Panc1 (cell line): ENCODE data around the gene GLS.

Experiments
- POLR2AphosphoS5 ChIP-seq: IDR thresholded peaks from 2 replicates; pipeline ENCODE4 v1.6.1; 2012; ENCODE audit warnings: mild to moderate bottlenecking, low read depth, low read length, moderate library complexity
- SIN3A ChIP-seq: IDR thresholded peaks from 2 replicates; pipeline ENCODE4 v1.6.1; 2012; ENCODE audit warnings: low read depth, mild to moderate bottlenecking, low read length, moderate library complexity, borderline replicate concordance; ENCODE audit not compliant: insufficient read depth
- TCF7L2 ChIP-seq: IDR thresholded peaks from 2 replicates; pipeline ENCODE4 v1.6.1; 2011; ENCODE audit warnings: mild to moderate bottlenecking, low read depth, low read length, inconsistent platforms
- TF ChIP-seq, protein P1 (sequence below), 2 experiments: IDR thresholded peaks; 2 replicates each; pipeline ENCODE4 v1.6.1; 2011 to 2012; ENCODE audit warnings: low read depth in 2 of 2, control low read depth in 1 of 2, low read length in 1 of 2, mild to moderate bottlenecking in 1 of 2, moderate library complexity in 1 of 2; ENCODE audit not compliant: insufficient read depth in 1 of 2
- TF ChIP-seq, protein P2 (sequence below): fragments of 450-650 bp; IDR thresholded peaks from 2 replicates; pipeline ENCODE4 v1.5.1; 2017; ENCODE audit warnings: mild to moderate bottlenecking

- TF ChIP-seq, protein P1, sequence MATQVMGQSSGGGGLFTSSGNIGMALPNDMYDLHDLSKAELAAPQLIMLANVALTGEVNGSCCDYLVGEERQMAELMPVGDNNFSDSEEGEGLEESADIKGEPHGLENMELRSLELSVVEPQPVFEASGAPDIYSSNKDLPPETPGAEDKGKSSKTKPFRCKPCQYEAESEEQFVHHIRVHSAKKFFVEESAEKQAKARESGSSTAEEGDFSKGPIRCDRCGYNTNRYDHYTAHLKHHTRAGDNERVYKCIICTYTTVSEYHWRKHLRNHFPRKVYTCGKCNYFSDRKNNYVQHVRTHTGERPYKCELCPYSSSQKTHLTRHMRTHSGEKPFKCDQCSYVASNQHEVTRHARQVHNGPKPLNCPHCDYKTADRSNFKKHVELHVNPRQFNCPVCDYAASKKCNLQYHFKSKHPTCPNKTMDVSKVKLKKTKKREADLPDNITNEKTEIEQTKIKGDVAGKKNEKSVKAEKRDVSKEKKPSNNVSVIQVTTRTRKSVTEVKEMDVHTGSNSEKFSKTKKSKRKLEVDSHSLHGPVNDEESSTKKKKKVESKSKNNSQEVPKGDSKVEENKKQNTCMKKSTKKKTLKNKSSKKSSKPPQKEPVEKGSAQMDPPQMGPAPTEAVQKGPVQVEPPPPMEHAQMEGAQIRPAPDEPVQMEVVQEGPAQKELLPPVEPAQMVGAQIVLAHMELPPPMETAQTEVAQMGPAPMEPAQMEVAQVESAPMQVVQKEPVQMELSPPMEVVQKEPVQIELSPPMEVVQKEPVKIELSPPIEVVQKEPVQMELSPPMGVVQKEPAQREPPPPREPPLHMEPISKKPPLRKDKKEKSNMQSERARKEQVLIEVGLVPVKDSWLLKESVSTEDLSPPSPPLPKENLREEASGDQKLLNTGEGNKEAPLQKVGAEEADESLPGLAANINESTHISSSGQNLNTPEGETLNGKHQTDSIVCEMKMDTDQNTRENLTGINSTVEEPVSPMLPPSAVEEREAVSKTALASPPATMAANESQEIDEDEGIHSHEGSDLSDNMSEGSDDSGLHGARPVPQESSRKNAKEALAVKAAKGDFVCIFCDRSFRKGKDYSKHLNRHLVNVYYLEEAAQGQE (IDR thresholded peaks at IDR 0.05; ENCODE audit: insufficient read depth in 1 of 2, low read depth in 2 of 2, low read length in 1 of 2) = no peak
- TF ChIP-seq, protein P2, sequence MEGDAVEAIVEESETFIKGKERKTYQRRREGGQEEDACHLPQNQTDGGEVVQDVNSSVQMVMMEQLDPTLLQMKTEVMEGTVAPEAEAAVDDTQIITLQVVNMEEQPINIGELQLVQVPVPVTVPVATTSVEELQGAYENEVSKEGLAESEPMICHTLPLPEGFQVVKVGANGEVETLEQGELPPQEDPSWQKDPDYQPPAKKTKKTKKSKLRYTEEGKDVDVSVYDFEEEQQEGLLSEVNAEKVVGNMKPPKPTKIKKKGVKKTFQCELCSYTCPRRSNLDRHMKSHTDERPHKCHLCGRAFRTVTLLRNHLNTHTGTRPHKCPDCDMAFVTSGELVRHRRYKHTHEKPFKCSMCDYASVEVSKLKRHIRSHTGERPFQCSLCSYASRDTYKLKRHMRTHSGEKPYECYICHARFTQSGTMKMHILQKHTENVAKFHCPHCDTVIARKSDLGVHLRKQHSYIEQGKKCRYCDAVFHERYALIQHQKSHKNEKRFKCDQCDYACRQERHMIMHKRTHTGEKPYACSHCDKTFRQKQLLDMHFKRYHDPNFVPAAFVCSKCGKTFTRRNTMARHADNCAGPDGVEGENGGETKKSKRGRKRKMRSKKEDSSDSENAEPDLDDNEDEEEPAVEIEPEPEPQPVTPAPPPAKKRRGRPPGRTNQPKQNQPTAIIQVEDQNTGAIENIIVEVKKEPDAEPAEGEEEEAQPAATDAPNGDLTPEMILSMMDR = no peak
- TF ChIP-seq POLR2AphosphoS5 (no peak), SIN3A (no peak), TCF7L2 (no peak)
These were observed 12.5 kb downstream of the GLS start for GRCh38 chr2:190893157-190893556.
